Activated naive CD4-positive, alpha-beta T cell treated with anti-CD3 and anti-CD28 coated beads, Interleukin-2, amount 50 U/mL, for 72 hours (primary cell): ENCODE measurements around the gene MCF2L. TPM values are rescaled to one million over a fixed set of nuclear protein-coding genes. Genes with fewer than 3 reads are reported as not detected.

Source experiments
- ATAC-seq, 2 donors: fragments of 150-1000 bp; cut with Tn5 transposase; 2 replicates each; pipeline ENCODE4 v1.10.0; 2021; ENCODE audit warnings: mild to moderate bottlenecking in 2 of 2, moderate library complexity in 2 of 2
- DNase-seq, 2 donors: peaks; one replicate each; pipeline ENCODE4 v3.0.0; 2021 to 2022; ENCODE audit warnings: low spot score in 2 of 2
- H3K27ac Mint-ChIP-seq, 2 donors: one replicate each; pipeline ENCODE4 v1.8.0; 2022; ENCODE audit warnings: mild to moderate bottlenecking in 2 of 2, mixed read lengths in 2 of 2
- H3K36me3 Mint-ChIP-seq, 2 donors: one replicate each; pipeline ENCODE4 v1.8.0; 2022; ENCODE audit warnings: mixed read lengths in 2 of 2
- H3K9me3 Mint-ChIP-seq, 2 donors: one replicate each; pipeline ENCODE4 v1.8.0; 2022; ENCODE audit warnings: mixed read lengths in 2 of 2
- total RNA-seq, 2 donors: library from RNA; stranded (reverse); gene quantifications; one replicate each; pipeline ENCODE4 v1.2.3, GENCODE V29; 2022

MCF2L gene
- total RNA-seq, 2 donors from 2014 or later = 4.8 to 14.2 TPM

- Mint-ChIP-seq H3K36me3 (no peaks in the 10 kb centered on the region), H3K9me3 (no peaks in the 10 kb centered on the region), H3K27ac (no peak overlapping the region)
- ATAC-seq (no peak), DNase-seq (no peak)
Measured at GRCh38 chr13:112998521-112999280, 29.7 kb downstream of the MCF2L start.

GRCh38 chr13:112999414-113000177 is 30.6 kb downstream of the MCF2L start:
- no peak for DNase-seq
- Mint-ChIP-seq H3K36me3 (no peaks in the 10 kb centered on the region), H3K27ac (no peak overlapping the region)

GRCh38 chr13:113000575-113000974 is 31.6 kb downstream of the MCF2L start:
- no peaks in the 10 kb centered on the region for H3K9me3 Mint-ChIP-seq
- DNase-seq = no peak
- no peaks in the 10 kb centered on the region for H3K36me3 Mint-ChIP-seq

More at GRCh38 chr13:112999414-113000177, 30.6 kb downstream of the MCF2L start:
- H3K9me3 Mint-ChIP-seq = no peaks in the 10 kb centered on the region
- ATAC-seq = no peak

GRCh38 chr13:113001241-113002140 is 32.5 kb downstream of the MCF2L start:
- ATAC-seq (no peak), DNase-seq (no peak)
- no peaks in the 10 kb centered on the region for H3K36me3 Mint-ChIP-seq
- H3K27ac Mint-ChIP-seq = no peak overlapping the region
- no peaks in the 10 kb centered on the region for H3K9me3 Mint-ChIP-seq

More at GRCh38 chr13:113000575-113000974, 31.6 kb downstream of the MCF2L start:
- ATAC-seq = no peak
- H3K27ac Mint-ChIP-seq = no peak overlapping the region

GRCh38 chr13:113002206-113002912 is 33.3 kb downstream of the MCF2L start:
- no peak for ATAC-seq
- DNase-seq = no peak
- Mint-ChIP-seq H3K36me3 (no peaks in the 10 kb centered on the region), H3K9me3 (no peaks in the 10 kb centered on the region), H3K27ac (no peak overlapping the region)

GRCh38 chr13:113002913-113003290 is 33.9 kb downstream of the MCF2L start:
- Mint-ChIP-seq H3K9me3 (no peaks in the 10 kb centered on the region), H3K27ac (no peak overlapping the region), H3K36me3 (no peaks in the 10 kb centered on the region)
- no peak for ATAC-seq
- no peak for DNase-seq

- H3K9me3 Mint-ChIP-seq = no peaks in the 10 kb centered on the region
- ATAC-seq (no peak), DNase-seq (no peak)
- no peaks in the 10 kb centered on the region for H3K36me3 Mint-ChIP-seq
- peak overlapping the region in 1 of 2 donors; percentile 93 for H3K27ac Mint-ChIP-seq
Measured at GRCh38 chr13:113004126-113004525, 35.1 kb downstream of the MCF2L start.

- DNase-seq (peak in 1 of 2 donors; percentile 69), ATAC-seq (peak in 1 of 2 donors; percentile 84)
- H3K27ac Mint-ChIP-seq = peak overlapping the region; percentile 93 to 97
- no peaks in the 10 kb centered on the region for H3K36me3 Mint-ChIP-seq
- H3K9me3 Mint-ChIP-seq = no peaks in the 10 kb centered on the region
Measured at GRCh38 chr13:113005076-113005865, 36.3 kb downstream of the MCF2L start.

GRCh38 chr13:113005997-113006396 is 37.0 kb downstream of the MCF2L start:
- DNase-seq = no peak
- no peak for ATAC-seq
- Mint-ChIP-seq H3K36me3 (peaks cover 0 to 1% of the 10 kb centered on the region in 2 donors), H3K27ac (peak overlapping the region in 1 of 2 donors; percentile 93), H3K9me3 (peaks cover 0 to 2% of the 10 kb centered on the region in 2 donors)

- H3K27ac Mint-ChIP-seq = no peak overlapping the region
- peaks cover 0 to 6% of the 10 kb centered on the region in 2 donors for H3K36me3 Mint-ChIP-seq
- no peak for DNase-seq
- no peak for ATAC-seq
- peaks cover 0 to 7% of the 10 kb centered on the region in 2 donors for H3K9me3 Mint-ChIP-seq
Measured at GRCh38 chr13:113006660-113007059, 37.6 kb downstream of the MCF2L start.

GRCh38 chr13:113008851-113009250 is 39.8 kb downstream of the MCF2L start:
- H3K9me3 Mint-ChIP-seq = peaks cover 0 to 7% of the 10 kb centered on the region in 2 donors
- DNase-seq (no peak), ATAC-seq (no peak)
- no peak overlapping the region for H3K27ac Mint-ChIP-seq
- H3K36me3 Mint-ChIP-seq = peaks cover 0 to 6% of the 10 kb centered on the region in 2 donors

GRCh38 chr13:113009743-113010509 is 40.9 kb downstream of the MCF2L start:
- Mint-ChIP-seq H3K9me3 (peaks cover 0 to 7% of the 10 kb centered on the region in 2 donors), H3K36me3 (peaks cover 0 to 6% of the 10 kb centered on the region in 2 donors), H3K27ac (no peak overlapping the region)
- no peak for ATAC-seq
- no peak for DNase-seq

- no peak for DNase-seq
- peaks cover 0 to 7% of the 10 kb centered on the region in 2 donors for H3K9me3 Mint-ChIP-seq
- ATAC-seq = no peak
- H3K27ac Mint-ChIP-seq = peak overlapping the region in 1 of 2 donors; percentile 70
- peaks cover 0 to 6% of the 10 kb centered on the region in 2 donors for H3K36me3 Mint-ChIP-seq
Measured at GRCh38 chr13:113010510-113010865, 41.5 kb downstream of the MCF2L start.

GRCh38 chr13:113013303-113013702 is 44.3 kb downstream of the MCF2L start:
- Mint-ChIP-seq H3K36me3 (peaks cover 0 to 6% of the 10 kb centered on the region in 2 donors), H3K27ac (no peak overlapping the region), H3K9me3 (peaks cover 0 to 7% of the 10 kb centered on the region in 2 donors)
- no peak for ATAC-seq
- no peak for DNase-seq
